ENCODE data around the gene NDUFS6. TPM values are rescaled to one million over a fixed set of nuclear protein-coding genes. Genes with fewer than 3 reads are reported as not detected.
"Not testable (repeated sequence)": the region's sequence is repeated elsewhere in the genome, so short reads cannot be mapped to it uniquely, and the experiment has no call there.

Gene NDUFS6
- polyA plus RNA-seq, 1 donor: 51.9 TPM

GRCh38 chr5:1815071-1815786 lies 14.0 kb downstream of the NDUFS6 start:
- no peak for DNase-seq

GRCh38 chr5:1815881-1816292 lies 14.7 kb downstream of the NDUFS6 start:
- no peak for DNase-seq

DNA sequence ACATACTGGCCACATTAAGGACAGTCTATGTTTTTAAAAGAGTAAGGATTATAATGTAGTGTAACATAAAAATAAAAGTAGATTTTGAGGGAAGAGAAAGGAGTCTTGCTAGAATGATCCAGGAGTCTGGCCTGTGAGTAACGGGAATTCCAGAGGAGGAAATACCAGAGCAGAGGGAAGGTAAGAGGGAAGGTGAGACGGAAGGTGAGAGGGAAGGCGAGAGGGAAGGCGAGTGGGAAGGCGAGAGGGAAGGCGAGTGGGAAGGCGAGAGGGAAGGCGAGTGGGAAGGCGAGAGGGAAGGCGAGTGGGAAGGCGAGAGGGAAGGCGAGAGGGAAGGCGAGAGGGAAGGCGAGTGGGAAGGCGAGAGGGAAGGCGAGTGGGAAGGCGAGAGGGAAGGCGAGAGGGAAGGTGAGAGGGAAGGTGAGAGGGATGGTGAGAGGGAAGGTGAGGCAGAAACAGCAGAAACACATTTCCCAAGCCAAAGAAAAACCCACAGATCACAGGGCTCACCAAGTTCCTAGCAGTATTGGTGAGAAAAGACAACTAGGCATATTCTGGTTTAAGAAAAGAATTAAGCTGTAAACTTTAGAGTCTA lies 15.4 kb downstream of the NDUFS6 start:
- DNase-seq: not testable (repeated sequence)

- DNase-seq: no peak
Measured at GRCh38 chr5:1817261-1818043, 16.2 kb downstream of the NDUFS6 start.

- DNase-seq: no peak
Measured at GRCh38 chr5:1818784-1819183, 17.6 kb downstream of the NDUFS6 start.

- DNase-seq: no peak
Measured at GRCh38 chr5:1819458-1819857, 18.3 kb downstream of the NDUFS6 start.

DNA sequence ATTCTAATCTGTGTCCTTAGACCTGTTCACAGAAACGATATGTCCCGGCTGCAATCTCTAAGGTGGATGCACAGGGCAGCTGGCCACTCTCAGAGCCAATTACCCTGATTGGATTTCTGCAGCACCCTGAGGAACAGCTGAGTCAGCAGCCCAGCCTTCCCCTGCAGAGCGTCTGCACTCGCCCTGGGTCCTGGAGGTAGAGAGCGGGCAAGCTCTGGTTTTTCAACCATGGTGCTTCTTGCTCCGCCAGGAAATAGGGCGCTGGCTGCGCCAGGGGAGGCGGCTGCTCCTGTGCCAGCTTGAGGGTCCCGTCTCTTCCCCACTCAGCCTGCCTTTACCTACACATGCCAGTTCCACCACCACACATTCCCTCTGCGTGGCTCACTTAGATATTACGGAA lies 19.2 kb downstream of the NDUFS6 start:
- DNase-seq: no peak

- DNase-seq: no peak
Measured at GRCh38 chr5:1820926-1821325, 19.7 kb downstream of the NDUFS6 start.

DNA sequence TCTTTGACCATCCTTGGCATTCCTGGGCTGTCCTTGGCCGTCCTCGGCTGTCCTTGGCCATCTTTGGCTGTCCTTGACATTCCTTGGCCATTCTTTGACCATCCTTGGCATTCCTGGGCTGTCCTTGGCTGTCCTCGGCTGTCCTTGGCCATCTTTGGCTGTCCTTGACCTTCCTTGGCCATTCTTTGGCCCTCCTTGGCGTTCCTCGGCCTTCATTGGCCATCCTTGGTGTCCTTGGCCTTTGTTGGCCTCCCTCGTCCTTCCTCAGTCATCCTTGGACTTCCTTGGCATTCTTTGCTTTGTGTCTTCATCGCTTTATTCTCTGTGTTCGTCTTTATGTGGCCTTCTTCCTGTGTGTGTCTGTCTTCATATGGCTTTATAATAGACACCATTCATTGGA lies 20.7 kb downstream of the NDUFS6 start:
- DNase-seq: no peak

DNA sequence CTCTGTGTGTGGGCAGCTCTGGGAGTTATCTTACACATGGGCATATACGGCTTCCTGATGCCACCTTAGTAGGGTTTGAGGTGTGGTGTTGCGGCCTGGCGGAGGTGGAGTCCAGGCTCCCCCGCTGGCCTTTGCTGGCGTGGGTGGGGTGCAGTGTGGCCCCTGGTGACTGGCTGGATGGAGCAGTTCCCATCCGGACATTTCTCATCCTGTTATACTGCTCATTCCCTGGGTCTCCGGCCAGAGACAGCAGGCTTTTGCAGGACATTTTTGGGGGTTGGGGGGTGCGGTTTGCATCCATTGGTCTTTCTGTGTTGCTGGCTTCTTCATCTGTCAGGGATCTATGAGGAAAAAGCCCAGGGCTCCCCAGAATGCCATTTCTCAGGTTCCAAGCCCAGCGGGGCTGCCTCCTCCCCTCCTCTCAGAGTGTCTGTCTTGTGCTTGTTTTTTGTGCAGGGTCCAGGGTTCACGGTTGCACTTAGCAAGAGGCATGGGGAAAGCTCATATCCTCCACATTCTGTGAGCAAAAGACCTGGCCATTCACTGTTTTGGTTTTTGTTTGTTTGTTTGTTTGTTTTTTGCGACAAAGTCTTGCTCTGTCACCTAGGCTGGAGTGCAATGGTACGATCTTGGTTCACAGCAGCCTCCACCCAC lies 22.3 kb downstream of the NDUFS6 start:
- DNase-seq: no peak

GRCh38 chr5:1824109-1824821 lies 23.1 kb downstream of the NDUFS6 start:
- DNase-seq: no peak

DNA sequence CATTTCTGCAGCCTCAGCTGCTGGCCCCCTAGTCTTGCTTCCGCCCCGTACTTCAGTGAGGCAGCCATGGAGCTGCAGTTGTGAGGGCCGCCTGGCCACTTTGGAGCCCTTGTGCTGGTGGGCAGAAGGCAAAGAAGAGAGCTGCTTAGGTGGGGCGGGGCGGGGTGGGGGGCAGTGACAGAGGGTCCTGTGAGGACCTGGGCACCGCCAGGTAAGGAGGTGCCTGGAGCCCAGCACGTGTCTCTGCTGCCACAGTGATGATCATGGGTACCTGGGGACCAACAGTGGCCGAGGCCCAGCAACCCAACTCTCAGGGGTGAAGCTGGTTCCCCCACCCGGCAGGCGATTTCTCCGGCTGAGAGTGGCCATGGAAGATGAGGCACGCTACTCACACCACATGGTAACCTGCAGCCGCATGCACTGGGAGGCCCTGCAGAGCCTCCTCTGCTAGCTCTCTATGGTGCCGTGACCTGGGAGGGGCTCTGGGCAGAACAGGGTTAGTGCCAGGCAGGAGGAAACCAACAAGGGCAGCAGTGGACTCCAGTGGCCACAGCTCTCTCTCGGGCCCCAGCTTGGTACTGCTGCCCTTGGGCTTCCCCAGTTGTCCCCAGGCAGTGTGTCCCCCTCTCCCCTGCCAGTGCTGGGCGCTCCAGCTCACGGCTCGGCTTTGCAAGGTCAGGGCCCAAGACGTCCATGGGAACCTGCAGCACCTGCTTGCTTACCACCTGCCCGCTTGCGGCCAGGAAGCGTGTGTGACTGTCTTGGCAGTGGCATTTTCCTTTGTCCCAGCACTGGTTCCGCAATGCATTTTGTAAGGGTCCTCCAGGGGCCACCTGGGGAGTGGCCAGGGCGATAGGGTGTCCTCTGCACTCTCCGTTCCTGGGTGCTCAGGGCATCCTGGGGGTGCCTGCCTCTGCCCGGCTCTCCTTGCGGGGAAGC lies 24.0 kb downstream of the NDUFS6 start:
- no peak for DNase-seq

DNA sequence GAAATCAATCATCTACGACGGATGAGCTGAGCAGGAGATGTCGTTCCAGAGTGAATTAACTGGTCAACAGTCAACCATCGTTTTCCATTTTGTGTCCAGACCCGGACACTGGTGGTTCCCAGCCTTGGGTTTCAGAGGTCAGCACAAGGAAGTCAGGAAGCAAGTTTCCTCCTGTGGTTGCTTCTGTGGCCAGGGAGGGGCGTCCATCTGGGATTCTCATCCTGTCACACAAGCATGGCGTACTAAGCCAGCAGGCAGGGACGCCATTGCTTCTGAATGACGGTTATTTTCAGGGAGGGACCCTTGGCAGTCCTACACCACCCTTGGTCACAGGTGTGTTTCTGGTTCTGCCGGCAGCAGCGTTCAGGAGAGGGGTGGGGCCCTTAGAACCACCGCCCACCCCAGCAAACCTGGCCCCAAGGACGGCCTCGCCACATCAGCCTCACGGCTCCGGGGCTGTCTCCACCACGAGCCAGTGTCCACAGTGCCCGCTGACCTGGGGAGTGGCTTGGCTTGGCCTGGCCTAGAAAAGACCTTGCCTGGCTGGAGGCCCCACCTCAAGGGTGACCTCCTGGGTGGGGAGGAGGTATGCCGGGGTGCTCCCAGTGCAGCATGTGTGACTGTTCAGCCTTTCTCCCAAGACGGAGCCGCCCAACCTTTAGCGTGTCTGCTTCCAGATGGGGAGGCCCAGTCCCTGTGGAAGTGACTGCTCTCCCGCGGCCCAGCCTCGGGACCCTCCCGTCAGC lies 25.2 kb downstream of the NDUFS6 start:
- no peak for DNase-seq

- no peak for DNase-seq
Measured at GRCh38 chr5:1827025-1827885, 26.0 kb downstream of the NDUFS6 start.

DNA sequence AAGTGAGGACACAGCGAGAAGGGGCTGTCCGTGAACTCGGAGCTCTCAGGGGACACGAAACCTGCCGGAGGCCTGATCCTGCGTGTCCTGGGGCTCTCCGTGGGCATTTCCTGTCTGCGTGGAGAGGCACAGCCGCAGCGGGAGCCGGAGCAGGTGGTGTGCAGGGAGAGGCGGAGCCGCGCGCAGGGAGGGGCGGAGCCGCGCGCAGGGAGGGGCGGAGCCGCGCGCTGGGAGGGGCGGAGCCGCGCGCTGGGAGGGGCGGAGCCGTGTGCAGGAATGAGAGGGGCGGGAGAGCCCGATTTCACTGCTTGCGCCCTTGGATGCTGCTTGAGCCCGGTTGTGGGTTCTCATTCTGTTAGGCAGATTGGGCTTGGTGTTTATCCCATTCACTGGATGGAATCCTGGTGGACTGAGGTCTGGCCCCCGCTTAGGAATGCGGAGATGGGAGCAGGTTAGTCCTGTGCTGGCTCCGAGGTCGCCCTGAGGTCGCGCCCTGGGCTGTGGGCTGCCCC lies 26.7 kb downstream of the NDUFS6 start:
- no peak for DNase-seq

DNA sequence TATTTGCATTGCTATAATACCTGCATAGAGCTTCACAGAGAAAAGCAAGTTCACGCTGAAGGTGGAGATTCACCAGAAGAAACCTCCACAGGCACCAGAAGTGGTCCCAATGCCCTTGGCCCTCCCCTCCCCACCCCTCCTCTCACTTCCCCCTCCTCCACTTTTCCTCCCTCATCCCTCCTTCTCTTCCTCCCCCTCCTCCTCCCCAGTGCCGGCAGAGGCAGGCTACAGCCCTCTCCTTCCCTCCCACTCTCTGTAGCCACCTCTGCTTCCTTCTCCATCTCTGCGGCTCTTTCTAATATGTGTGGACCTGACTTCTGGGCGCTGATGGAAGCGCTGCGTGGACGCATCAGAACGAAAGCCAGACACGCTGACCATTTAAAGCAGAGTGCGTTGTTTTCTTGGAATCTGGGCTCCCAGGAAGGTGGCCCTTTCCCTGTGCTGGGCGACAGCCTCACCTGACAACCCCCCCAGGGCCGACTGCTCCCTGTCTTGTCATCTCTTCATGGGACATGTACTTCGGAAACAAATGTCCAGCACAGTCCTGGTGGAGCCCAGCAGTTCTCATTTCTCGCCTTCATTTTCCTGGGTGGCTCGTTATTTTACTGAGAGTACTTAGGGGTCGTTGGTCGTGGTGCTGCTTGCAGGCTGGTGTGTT lies 29.5 kb downstream of the NDUFS6 start:
- no peak for DNase-seq

DNA sequence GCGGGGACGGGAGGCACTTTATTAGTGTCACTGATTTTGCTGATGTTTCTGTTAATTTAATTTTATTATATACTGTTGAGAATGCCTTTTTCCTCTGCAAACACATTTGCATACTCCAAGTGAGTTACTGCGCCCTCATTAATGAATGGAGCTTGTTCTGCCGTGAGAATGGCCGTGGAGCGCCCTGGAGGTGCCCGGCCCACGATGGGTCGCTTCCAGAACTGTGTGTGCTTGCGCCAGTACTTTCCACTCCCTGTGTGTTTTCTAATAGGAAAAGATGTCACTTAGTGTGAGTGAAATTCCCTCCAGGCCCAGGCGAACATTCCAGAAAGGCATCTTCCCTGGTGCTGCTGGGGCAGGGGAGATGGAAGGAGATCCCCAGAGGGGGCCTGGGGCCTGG lies 30.1 kb downstream of the NDUFS6 start:
- DNase-seq: no peak

DNA sequence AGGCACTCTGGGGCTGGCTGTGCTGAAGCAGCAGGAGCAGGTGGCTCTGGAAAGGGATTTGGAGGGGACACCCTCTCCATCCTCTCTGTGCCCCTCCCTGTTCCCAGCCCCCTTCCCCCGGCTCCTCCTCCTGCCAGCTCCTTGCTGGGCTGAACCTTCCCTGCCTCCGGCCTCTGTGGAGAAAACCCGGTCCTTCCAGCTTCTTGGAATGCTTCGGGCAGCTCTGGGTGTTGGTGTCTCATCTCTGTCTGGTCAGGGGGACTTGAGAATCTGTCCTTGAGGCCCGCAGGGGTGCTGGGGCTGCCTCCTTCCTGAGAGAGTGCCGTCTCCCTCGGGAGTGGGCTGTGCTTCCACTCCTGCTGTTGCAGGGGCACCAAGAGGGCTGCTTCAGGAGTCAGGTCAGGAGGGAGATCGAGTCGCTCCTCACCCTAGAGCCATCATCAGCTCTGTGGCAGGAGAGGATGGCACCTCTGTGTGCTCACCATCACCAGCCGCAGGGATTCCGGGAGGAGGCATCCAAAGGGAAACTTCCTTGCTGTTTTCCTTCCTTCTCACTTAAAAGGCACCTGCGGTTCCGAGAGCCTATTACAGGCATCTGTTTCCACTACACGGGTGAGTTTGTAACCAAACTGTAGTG lies 30.6 kb downstream of the NDUFS6 start:
- no peak for DNase-seq
